SU-DHL-6 (cell line): Measurements from ENCODE around the gene DPP9.

Experiments used
- H2AFZ ChIP-seq: fragments of 200-600 bp; sonication (generic); 2 replicates; pipeline ENCODE4 v1.6.1; 2014; ENCODE audit warnings: low read depth, mild to moderate bottlenecking, moderate library complexity, mixed read lengths, antibody characterized with exemption, low read length; ENCODE audit not compliant: severe bottlenecking
- H3F3A ChIP-seq: fragments of 200-600 bp; shearing (Covaris generic); 2 replicates; pipeline ENCODE4 v1.6.0; 2016; ENCODE audit warnings: antibody characterized with exemption, mild to moderate bottlenecking; ENCODE audit not compliant: insufficient read depth
- H3K27ac ChIP-seq: fragments of 200-600 bp; sonication (generic); 2 replicates; pipeline ENCODE4 v1.5.1; 2016; ENCODE audit warnings: low read depth, mild to moderate bottlenecking, low read length, moderate library complexity, mixed read lengths
- H3K27me3 ChIP-seq: fragments of 200-600 bp; sonication (generic), shearing (Covaris generic); 2 replicates; pipeline ENCODE4 v1.6.0; 2014; ENCODE audit warnings: mild to moderate bottlenecking, low read length
- H3K36me3 ChIP-seq: fragments of 200-600 bp; sonication (generic); 2 replicates; pipeline ENCODE4 v1.6.1; 2014; ENCODE audit warnings: mild to moderate bottlenecking, low read length, mixed read lengths
- H3K4me2 ChIP-seq: fragments of 300-600, 200-600 bp; shearing (Covaris generic), sonication (generic); 2 replicates; pipeline ENCODE4 v1.6.0; 2014; ENCODE audit warnings: low read length, low read depth, mild to moderate bottlenecking; ENCODE audit not compliant: poor library complexity, severe bottlenecking
- H3K4me3 ChIP-seq: fragments of 200-600 bp; sonication (generic); 2 replicates; pipeline ENCODE4 v1.5.1; 2014; ENCODE audit warnings: antibody characterized with exemption, low read length, mild to moderate bottlenecking, mixed read lengths; ENCODE audit not compliant: insufficient read depth, poor library complexity, severe bottlenecking
- H3K79me2 ChIP-seq: fragments of 200-600 bp; sonication (generic); 2 replicates; pipeline ENCODE4 v1.6.1; 2014; ENCODE audit warnings: mild to moderate bottlenecking, low read length, moderate library complexity; ENCODE audit not compliant: insufficient read depth
- H3K9ac ChIP-seq: fragments of 200-600 bp; sonication (generic); 2 replicates; pipeline ENCODE4 v1.7.0; 2014; ENCODE audit warnings: mild to moderate bottlenecking, low read length
- H3K9me2 ChIP-seq: fragments of 200-600 bp; sonication (generic); replicated peaks from 2 replicates; pipeline ENCODE4 v1.6.1; 2014; ENCODE audit warnings: low read length; ENCODE audit not compliant: insufficient read depth
- H3K9me3 ChIP-seq: fragments of 200-600 bp; sonication (generic); 2 replicates; pipeline ENCODE4 v1.6.1; 2014; ENCODE audit warnings: low read length, mixed read lengths; ENCODE audit not compliant: insufficient read depth
- H4K20me1 ChIP-seq: fragments of 200-600 bp; sonication (generic); 2 replicates; pipeline ENCODE4 v1.6.1; 2014; ENCODE audit warnings: low read depth, mild to moderate bottlenecking, antibody characterized with exemption, low read length, moderate library complexity, mixed read lengths
- CTCF ChIP-seq: fragments of 200-600 bp; sonication (generic); IDR thresholded peaks from one replicate; pipeline ENCODE4 v1.5.1; 2017; ENCODE audit warnings: antibody characterized with exemption, mild to moderate bottlenecking, low read length, moderate library complexity; ENCODE audit not compliant: insufficient read depth, poor library complexity, severe bottlenecking
- EZH2phosphoT487 ChIP-seq: fragments of 200-600 bp; sonication (generic), shearing (Covaris generic); conservative IDR thresholded peaks from 2 replicates; pipeline ENCODE4 v1.6.1; 2018; ENCODE audit warnings: mild to moderate bottlenecking, antibody characterized with exemption, low read length, moderate library complexity, mixed read lengths

Gene DPP9

GRCh38 chr19:4749870-4750590 is 26.4 kb upstream of the DPP9 start:
- TF ChIP-seq EZH2phosphoT487 (no peak), CTCF (no peak)
- no peak overlapping the region for H3K4me3 ChIP-seq
- H3K9me3 ChIP-seq: no peaks in the 10 kb centered on the region
- no peaks in the 10 kb centered on the region for H3K79me2 ChIP-seq
- H2AFZ ChIP-seq: no peak overlapping the region
- H3K9ac ChIP-seq: no peak overlapping the region
- H3K27me3 ChIP-seq: no peaks in the 10 kb centered on the region
- H3K9me2 ChIP-seq: no peaks in the 10 kb centered on the region
- H3K36me3 ChIP-seq: no peaks in the 10 kb centered on the region
- H4K20me1 ChIP-seq: no peaks in the 10 kb centered on the region
- H3K27ac ChIP-seq: no peak overlapping the region
- H3F3A ChIP-seq: no peaks in the 10 kb centered on the region
- H3K4me2 ChIP-seq: no peak overlapping the region

DNA sequence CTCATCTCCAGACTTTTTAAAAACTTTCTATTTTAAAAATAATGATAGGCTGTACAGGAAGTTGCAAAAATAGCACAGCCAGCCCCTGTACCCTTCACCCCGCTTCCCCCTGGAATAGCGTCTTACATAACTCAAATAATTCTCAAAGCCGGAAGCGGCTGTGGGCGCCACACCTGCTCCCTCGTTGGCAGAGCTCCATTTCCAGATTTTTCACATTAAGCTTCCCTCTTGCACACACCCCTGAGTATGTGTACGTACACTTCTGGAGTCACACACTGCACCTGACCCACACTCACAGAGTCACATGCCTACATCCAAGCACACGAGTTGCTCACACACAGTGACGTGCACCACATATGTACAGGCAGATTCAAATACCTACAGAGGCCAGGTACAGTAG is 24.9 kb upstream of the DPP9 start:
- no peak overlapping the region for H2AFZ ChIP-seq
- H3K4me3 ChIP-seq: no peak overlapping the region
- TF ChIP-seq CTCF (no peak), EZH2phosphoT487 (no peak)
- H3K36me3 ChIP-seq: no peaks in the 10 kb centered on the region
- no peak overlapping the region for H3K4me2 ChIP-seq
- no peaks in the 10 kb centered on the region for H3K27me3 ChIP-seq
- no peaks in the 10 kb centered on the region for H4K20me1 ChIP-seq
- no peaks in the 10 kb centered on the region for H3K9me3 ChIP-seq
- no peaks in the 10 kb centered on the region for H3K79me2 ChIP-seq
- no peaks in the 10 kb centered on the region for H3F3A ChIP-seq
- H3K27ac ChIP-seq: no peak overlapping the region
- no peak overlapping the region for H3K9ac ChIP-seq
- no peaks in the 10 kb centered on the region for H3K9me2 ChIP-seq

DNA sequence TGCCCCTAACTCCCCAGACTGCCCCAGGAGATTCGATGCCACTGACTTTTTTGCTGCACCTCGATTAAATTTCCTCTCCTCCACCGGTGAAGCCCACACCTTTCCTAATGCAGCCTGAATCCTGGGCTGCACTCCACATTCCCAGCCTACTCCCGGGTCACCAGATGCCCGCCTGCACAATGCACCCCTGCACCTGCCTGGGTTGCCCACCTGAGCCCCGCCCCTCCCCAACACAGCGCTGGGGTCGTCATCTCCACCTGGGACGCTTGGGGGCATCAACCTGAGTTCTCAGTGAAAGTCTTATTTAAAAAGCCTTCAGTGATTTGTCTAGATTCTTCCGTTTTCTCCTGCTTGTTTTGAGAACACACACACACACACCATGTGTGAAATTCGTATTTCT is 24.5 kb upstream of the DPP9 start:
- Histone ChIP-seq H3K79me2 (no peaks in the 10 kb centered on the region), H3F3A (no peaks in the 10 kb centered on the region), H3K27ac (no peak overlapping the region), H3K9ac (no peak overlapping the region), H3K36me3 (no peaks in the 10 kb centered on the region), H3K4me3 (no peak overlapping the region), H3K4me2 (no peak overlapping the region), H3K9me3 (no peaks in the 10 kb centered on the region), H4K20me1 (no peaks in the 10 kb centered on the region), H3K9me2 (no peaks in the 10 kb centered on the region), H3K27me3 (no peaks in the 10 kb centered on the region), H2AFZ (no peak overlapping the region)
- no peak for TF ChIP-seq EZH2phosphoT487
- no peak for TF ChIP-seq CTCF
